Mesenchymal stem cell (in vitro differentiated cells and primary cell): ENCODE data around the gene PITPNM3.
A peak's percentile ranks its signal among the peaks of the same experiment; 100 is the strongest.
"Not testable (repeated sequence)": the region's sequence is repeated elsewhere in the genome, so short reads cannot be mapped to it uniquely, and the experiment has no call there.

Experiments used
- DNase-seq: peaks from one replicate; pipeline ENCODE4 v3.0.0-alpha.2; 2013
- H2AFZ ChIP-seq: one replicate; pipeline ENCODE4 v1.6.1; 2013; ENCODE audit warnings: low read depth, mild to moderate bottlenecking, control low read depth, inconsistent platforms, low read length, moderate library complexity
- H2AK5ac ChIP-seq: 2 replicates; pipeline ENCODE4 v1.6.1; 2013; ENCODE audit warnings: low read length, moderate library complexity, mild to moderate bottlenecking, inconsistent platforms; ENCODE audit not compliant: severe bottlenecking
- H2BK120ac ChIP-seq: one replicate; pipeline ENCODE4 v1.6.1; 2013; ENCODE audit warnings: low read depth, mild to moderate bottlenecking, inconsistent platforms, low read length, moderate library complexity
- H2BK12ac ChIP-seq, 2 experiments: one replicate each; pipeline ENCODE4 v1.6.1; 2013; ENCODE audit warnings: inconsistent platforms in 2 of 2, low read length in 2 of 2, mild to moderate bottlenecking in 2 of 2, moderate library complexity in 2 of 2, control low read depth in 1 of 2
- H2BK15ac ChIP-seq: one replicate; pipeline ENCODE4 v1.6.1; 2013; ENCODE audit warnings: mild to moderate bottlenecking, low read depth, inconsistent platforms; ENCODE audit not compliant: poor library complexity, severe bottlenecking
- H2BK5ac ChIP-seq: 2 replicates; pipeline ENCODE4 v1.6.1; 2013; ENCODE audit warnings: low read depth, mild to moderate bottlenecking, low read length, control low read depth, inconsistent platforms; ENCODE audit not compliant: poor library complexity, severe bottlenecking
- H3K14ac ChIP-seq, 2 experiments: one replicate each; pipeline ENCODE4 v1.6.1; 2013; ENCODE audit warnings: inconsistent platforms in 2 of 2, low read length in 2 of 2, control low read depth in 1 of 2, mild to moderate bottlenecking in 1 of 2, moderate library complexity in 1 of 2
- H3K18ac ChIP-seq, 2 experiments: one replicate each; pipeline ENCODE4 v1.6.1; 2013; ENCODE audit warnings: inconsistent platforms in 2 of 2, low read length in 2 of 2, control low read depth in 1 of 2, low read depth in 1 of 2, mild to moderate bottlenecking in 1 of 2
- H3K23ac ChIP-seq, 2 experiments: one replicate each; pipeline ENCODE4 v1.6.1; 2013; ENCODE audit warnings: inconsistent platforms in 2 of 2, low read length in 2 of 2, mild to moderate bottlenecking in 2 of 2, moderate library complexity in 2 of 2, control low read depth in 1 of 2
- H3K27ac ChIP-seq: 2 replicates; pipeline ENCODE4 v1.5.1; 2013; ENCODE audit warnings: mild to moderate bottlenecking, moderate library complexity, low read length, control low read depth, inconsistent platforms; ENCODE audit not compliant: poor library complexity, severe bottlenecking
- H3K27me3 ChIP-seq, 2 experiments: 2 replicates each; pipeline versions ENCODE4 v1.6.1 to v1.7.0; 2013; ENCODE audit warnings: low read length in 2 of 2, mild to moderate bottlenecking in 2 of 2, moderate library complexity in 2 of 2, control low read depth in 1 of 2, inconsistent platforms in 1 of 2; ENCODE audit not compliant: control insufficient read depth in 1 of 2, insufficient read depth in 1 of 2
- H3K36me3 ChIP-seq, 2 experiments: 2 replicates each; pipeline versions ENCODE4 v1.6.1 to v1.7.0; 2013; ENCODE audit warnings: low read length in 2 of 2, control low read depth in 1 of 2, inconsistent platforms in 1 of 2, low read depth in 1 of 2, mild to moderate bottlenecking in 1 of 2; ENCODE audit not compliant: insufficient read depth in 2 of 2, control insufficient read depth in 1 of 2
- H3K4ac ChIP-seq, 2 experiments: one replicate each; pipeline ENCODE4 v1.6.1; 2013; ENCODE audit warnings: inconsistent platforms in 2 of 2, low read length in 2 of 2, mild to moderate bottlenecking in 2 of 2, moderate library complexity in 2 of 2, control low read depth in 1 of 2, low read depth in 1 of 2
- H3K4me1 ChIP-seq: 2 replicates; pipeline ENCODE4 v1.6.1; 2013; ENCODE audit warnings: low read depth, low read length, control low read depth; ENCODE audit not compliant: control insufficient read depth, insufficient read depth
- H3K4me2 ChIP-seq: 2 replicates; pipeline ENCODE4 v1.6.1; 2013; ENCODE audit warnings: low read length, mild to moderate bottlenecking, inconsistent platforms; ENCODE audit not compliant: poor library complexity, severe bottlenecking
- H3K4me3 ChIP-seq, 2 experiments: 2 replicates each; pipeline versions ENCODE4 v1.5.1 to v1.7.0; 2013; ENCODE audit warnings: low read length in 2 of 2, mild to moderate bottlenecking in 2 of 2, control low read depth in 1 of 2, low read depth in 1 of 2; ENCODE audit not compliant: insufficient read depth in 1 of 2
- H3K79me1 ChIP-seq: replicated peaks from 2 replicates; pipeline ENCODE4 v1.6.1; 2013; ENCODE audit warnings: mild to moderate bottlenecking, control low read depth, low read length, inconsistent platforms; ENCODE audit not compliant: poor library complexity, severe bottlenecking
- H3K9ac ChIP-seq: 2 replicates; pipeline ENCODE4 v1.7.0; 2013; ENCODE audit warnings: mild to moderate bottlenecking, low read length, moderate library complexity
- H3K9me3 ChIP-seq: 2 replicates; pipeline ENCODE4 v1.7.0; 2013; ENCODE audit warnings: mild to moderate bottlenecking, low read length; ENCODE audit not compliant: control insufficient read depth
- H4K8ac ChIP-seq: one replicate; pipeline ENCODE4 v1.6.1; 2013; ENCODE audit warnings: inconsistent platforms, mild to moderate bottlenecking, low read length, moderate library complexity
- H4K91ac ChIP-seq: one replicate; pipeline ENCODE4 v1.6.1; 2013; ENCODE audit warnings: mild to moderate bottlenecking, low read length, inconsistent platforms
- WGBS: methylation state at CpG from one replicate; pipeline ENCODE4 v1.1.7; 2013; ENCODE audit warnings: mixed read lengths; 5-methylcytosine and 5-hydroxymethylcytosine counted together

The PITPNM3 gene

GRCh38 chr17:6575596-6575988 is 19.2 kb upstream of the PITPNM3 start:
- no peak for DNase-seq
- peak overlapping the region; percentile 11 for H2BK5ac ChIP-seq
- peaks cover 4% of the 10 kb centered on the region for H3K79me1 ChIP-seq
- no peak overlapping the region for H3K4me3 ChIP-seq
- H4K91ac ChIP-seq = no peak overlapping the region
- peak overlapping the region; percentile 29 for H3K4me2 ChIP-seq
- H3K4ac ChIP-seq = no peak overlapping the region
- peaks cover 13% of the 10 kb centered on the region for H3K4me1 ChIP-seq
- 86% methylated on average over 5 of the region's 5 CpGs for WGBS
- no peak overlapping the region for H2AFZ ChIP-seq
- H4K8ac ChIP-seq = no peak overlapping the region
- H3K18ac ChIP-seq = no peak overlapping the region
- H2BK15ac ChIP-seq = no peak overlapping the region
- H3K36me3 ChIP-seq = peaks cover 31 to 42% of the 10 kb centered on the region in 2 experiments
- H3K27me3 ChIP-seq = no peaks in the 10 kb centered on the region
- H2BK120ac ChIP-seq = no peak overlapping the region
- H3K23ac ChIP-seq = no peak overlapping the region
- H3K9me3 ChIP-seq = no peaks in the 10 kb centered on the region
- no peak overlapping the region for H3K14ac ChIP-seq
- peak overlapping the region; percentile 10 for H2AK5ac ChIP-seq
- peak overlapping the region; percentile 15 for H3K27ac ChIP-seq
- peak overlapping the region; percentile 6 for H3K9ac ChIP-seq
- no peak overlapping the region for H2BK12ac ChIP-seq

GRCh38 chr17:6574687-6575595 is 18.6 kb upstream of the PITPNM3 start:
- Histone ChIP-seq H3K4me1 (peaks cover 13% of the 10 kb centered on the region), H2AFZ (no peak overlapping the region), H3K79me1 (peaks cover 3% of the 10 kb centered on the region), H3K9me3 (no peaks in the 10 kb centered on the region), H4K8ac (no peak overlapping the region), H2BK120ac (no peak overlapping the region), H3K27ac (peak overlapping the region; percentile 39), H2BK5ac (peak overlapping the region; percentile 11), H3K4ac (peak overlapping the region in 1 of 2 experiments; percentile 20), H3K4me3 (no peak overlapping the region), H2AK5ac (no peak overlapping the region), H2BK12ac (no peak overlapping the region), H3K27me3 (no peaks in the 10 kb centered on the region), H3K36me3 (peaks cover 30 to 39% of the 10 kb centered on the region in 2 experiments), H3K4me2 (peak overlapping the region; percentile 29), H4K91ac (no peak overlapping the region), H3K23ac (no peak overlapping the region), H3K18ac (peak overlapping the region in 1 of 2 experiments; percentile 50), H3K14ac (peak overlapping the region in 1 of 2 experiments; percentile 28), H3K9ac (peak overlapping the region; percentile 6), H2BK15ac (peak overlapping the region; percentile 8)
- WGBS = 69% methylated on average over 23 of the region's 23 CpGs
- peak; percentile 36 for DNase-seq

DNA sequence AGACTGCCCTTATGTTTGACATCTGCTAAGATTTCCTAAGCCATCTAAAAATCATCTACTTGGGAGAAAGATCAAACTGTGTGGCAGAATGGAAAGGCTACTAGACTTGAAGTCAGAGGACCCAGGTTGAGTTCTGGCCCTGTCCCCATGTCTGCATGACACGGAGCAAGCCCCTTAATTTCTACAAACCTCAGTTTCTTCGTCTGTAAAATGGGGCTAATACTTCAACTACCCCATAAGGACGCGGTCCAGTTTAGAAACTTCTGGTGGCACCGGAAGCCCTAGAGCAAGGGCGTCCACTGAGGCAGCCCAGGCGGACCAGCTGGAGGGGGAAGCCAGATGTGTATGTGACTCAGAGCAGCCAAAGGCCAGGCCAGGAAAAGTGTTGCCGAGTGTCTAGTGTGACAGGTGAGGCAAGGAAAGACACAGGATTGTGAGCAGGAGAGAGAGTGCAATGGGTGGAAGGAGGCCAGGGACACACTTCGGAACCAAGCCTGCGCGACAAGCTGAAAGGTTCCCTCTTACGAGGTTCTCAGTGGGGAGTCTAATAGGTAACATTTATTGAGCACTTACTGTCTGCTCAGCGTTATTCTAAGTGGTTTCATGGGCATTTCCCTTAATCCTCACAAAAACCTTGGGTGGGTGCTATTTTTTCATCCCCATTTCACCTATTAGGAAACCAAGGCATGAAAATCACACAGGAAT is 17.8 kb upstream of the PITPNM3 start:
- no peaks in the 10 kb centered on the region for H3K27me3 ChIP-seq
- no peak overlapping the region for H3K27ac ChIP-seq
- no peak overlapping the region for H3K14ac ChIP-seq
- H3K4ac ChIP-seq = no peak overlapping the region
- H3K23ac ChIP-seq = no peak overlapping the region
- no peaks in the 10 kb centered on the region for H3K9me3 ChIP-seq
- no peak overlapping the region for H3K4me3 ChIP-seq
- no peak overlapping the region for H2BK120ac ChIP-seq
- H4K91ac ChIP-seq = no peak overlapping the region
- no peak overlapping the region for H2BK15ac ChIP-seq
- no peak overlapping the region for H3K9ac ChIP-seq
- H2AFZ ChIP-seq = no peak overlapping the region
- DNase-seq = no peak
- no peak overlapping the region for H3K4me2 ChIP-seq
- H2AK5ac ChIP-seq = peak overlapping the region; percentile 81
- no peak overlapping the region for H4K8ac ChIP-seq
- no peaks in the 10 kb centered on the region for H3K79me1 ChIP-seq
- peaks cover 24 to 34% of the 10 kb centered on the region in 2 experiments for H3K36me3 ChIP-seq
- 98% methylated on average over 12 of the region's 13 CpGs for WGBS
- H2BK12ac ChIP-seq = peak overlapping the region in 1 of 2 experiments; percentile 65
- H3K4me1 ChIP-seq = peaks cover 18% of the 10 kb centered on the region
- H3K18ac ChIP-seq = no peak overlapping the region
- no peak overlapping the region for H2BK5ac ChIP-seq

GRCh38 chr17:6573495-6573894 is 17.1 kb upstream of the PITPNM3 start:
- not testable (repeated sequence) for H3K9ac ChIP-seq, H3K27ac ChIP-seq, H2BK120ac ChIP-seq, H3K23ac ChIP-seq, H4K8ac ChIP-seq, H3K27me3 ChIP-seq, H3K79me1 ChIP-seq, H2BK12ac ChIP-seq, H2BK5ac ChIP-seq, H4K91ac ChIP-seq, H3K18ac ChIP-seq, H3K9me3 ChIP-seq, H3K4ac ChIP-seq, H2AK5ac ChIP-seq, H3K4me2 ChIP-seq, DNase-seq, H2BK15ac ChIP-seq, H2AFZ ChIP-seq, H3K14ac ChIP-seq, H3K4me3 ChIP-seq
- Histone ChIP-seq H3K36me3 (peaks cover 18 to 28% of the 10 kb centered on the region in 2 experiments), H3K4me1 (peaks cover 20% of the 10 kb centered on the region)
- WGBS = 100% methylated on average over 4 of the region's 6 CpGs
